GM11168 (cell line): ENCODE results near the gene EIF3L.

Experiments
- in situ Hi-C: fragments of 300-500 bp; cut with MboI; formaldehyde crosslinking; loops from one replicate; pipeline ENCODE4 v1.12.0; 2022; ENCODE audit warnings: low sequenced_read_pairs; ENCODE audit not compliant: unreplicated experiment

EIF3L gene

DNA sequence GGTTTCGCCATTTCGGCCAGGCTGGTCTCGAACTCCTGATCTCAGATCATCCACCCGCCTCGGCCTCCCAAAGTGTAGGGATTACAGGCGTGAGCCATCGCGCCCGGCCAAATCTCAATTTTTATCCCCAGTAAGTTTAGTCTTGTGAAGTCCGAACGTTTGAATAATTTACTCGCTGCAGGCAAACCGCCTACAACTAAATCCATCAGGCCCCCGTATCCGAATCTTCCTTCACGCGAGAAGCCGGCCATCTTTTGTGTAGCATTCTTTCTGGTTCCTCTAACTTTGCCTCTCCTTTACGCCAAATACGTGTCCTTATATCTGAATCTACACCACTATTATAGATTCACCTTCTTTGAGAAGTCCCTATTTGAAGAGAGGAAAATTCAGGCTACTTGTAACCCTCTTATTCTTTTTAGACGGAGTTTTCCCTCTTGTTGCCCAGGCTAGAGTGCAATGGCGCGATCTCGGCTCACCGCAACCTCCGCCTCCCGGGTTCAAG lies 581 bp upstream of the EIF3L start:
- in situ Hi-C loops, result no loop called here

DNA sequence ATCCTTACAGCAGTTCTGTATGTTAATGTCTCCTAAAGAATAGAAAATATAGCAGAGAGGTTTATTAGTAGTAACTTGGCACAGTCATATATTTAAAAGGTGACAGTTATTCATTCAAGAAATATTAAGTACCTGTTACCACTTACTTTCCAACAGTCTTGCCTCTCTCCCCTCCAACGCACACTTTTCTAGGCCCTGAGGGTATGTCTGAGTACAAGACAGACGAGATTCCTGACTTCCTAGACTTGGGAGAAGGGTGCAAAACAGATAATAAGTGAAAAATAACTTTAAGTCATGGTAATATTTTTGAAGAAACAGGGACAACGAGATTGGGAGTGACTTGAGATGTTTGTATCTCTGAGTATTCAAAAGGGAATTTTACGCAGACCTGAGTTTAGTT lies 1.6 kb downstream of the EIF3L start:
- in situ Hi-C loops, result no loop called here

DNA sequence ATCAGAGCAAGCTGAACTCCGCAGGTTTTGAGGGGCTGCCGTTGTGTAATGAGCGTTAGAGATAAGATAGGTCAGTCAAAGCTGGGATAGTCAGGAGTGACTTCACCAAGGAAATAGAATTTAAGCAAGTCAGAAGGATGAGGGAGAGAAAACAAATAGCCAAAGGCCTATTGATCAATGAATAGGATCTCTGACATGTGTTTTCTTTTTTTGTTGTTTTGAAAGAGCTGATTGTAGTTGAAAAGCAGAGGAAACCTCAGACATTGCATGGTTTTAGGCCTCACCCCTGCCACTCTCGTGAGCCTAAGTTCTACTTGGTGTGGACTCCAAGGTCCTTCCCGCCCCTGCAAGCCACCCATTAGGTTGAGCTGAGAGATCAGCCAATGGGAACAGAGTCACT lies 3.2 kb downstream of the EIF3L start:
- in situ Hi-C loops, result no loop called here

DNA sequence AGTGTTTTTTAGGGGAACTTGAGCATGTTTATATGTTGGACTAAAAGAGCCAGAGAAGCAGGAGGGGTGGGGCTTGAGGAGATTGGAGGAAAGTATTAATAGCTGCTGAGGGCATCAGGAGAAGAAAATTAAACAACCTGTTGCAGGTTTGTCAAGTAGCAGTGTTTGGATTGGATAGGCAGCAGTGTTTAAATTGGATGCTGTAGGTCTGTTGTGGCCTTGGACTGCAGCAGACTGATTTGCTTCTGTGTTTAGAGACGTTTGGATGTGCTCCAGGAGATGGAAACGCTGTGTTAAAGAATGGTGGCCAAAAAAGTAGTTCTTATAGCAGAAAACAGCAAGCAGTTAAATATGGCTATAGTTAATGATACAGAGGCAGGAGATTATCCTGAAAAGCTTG lies 5.7 kb downstream of the EIF3L start:
- in situ Hi-C loops, result no loop called here

DNA sequence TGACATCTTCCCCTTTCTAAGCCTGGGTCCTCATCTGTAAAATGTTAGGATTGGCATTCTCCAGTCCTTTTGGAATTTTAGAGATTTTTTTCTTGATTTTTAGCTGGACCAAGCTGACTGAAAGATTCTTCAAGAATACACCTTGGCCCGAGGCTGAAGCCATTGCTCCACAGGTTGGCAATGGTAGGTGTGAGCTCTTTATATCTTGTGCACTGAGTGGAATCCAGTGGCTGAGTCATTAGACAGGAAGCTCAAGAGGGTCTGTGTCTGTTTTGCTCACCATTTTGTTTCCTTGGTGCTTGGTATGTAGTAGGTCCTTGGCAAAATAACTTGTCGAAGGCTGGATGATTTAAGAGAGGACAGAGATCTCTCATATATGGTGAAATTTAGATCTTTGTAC lies 6.2 kb downstream of the EIF3L start:
- in situ Hi-C loops, result no loop called here

DNA sequence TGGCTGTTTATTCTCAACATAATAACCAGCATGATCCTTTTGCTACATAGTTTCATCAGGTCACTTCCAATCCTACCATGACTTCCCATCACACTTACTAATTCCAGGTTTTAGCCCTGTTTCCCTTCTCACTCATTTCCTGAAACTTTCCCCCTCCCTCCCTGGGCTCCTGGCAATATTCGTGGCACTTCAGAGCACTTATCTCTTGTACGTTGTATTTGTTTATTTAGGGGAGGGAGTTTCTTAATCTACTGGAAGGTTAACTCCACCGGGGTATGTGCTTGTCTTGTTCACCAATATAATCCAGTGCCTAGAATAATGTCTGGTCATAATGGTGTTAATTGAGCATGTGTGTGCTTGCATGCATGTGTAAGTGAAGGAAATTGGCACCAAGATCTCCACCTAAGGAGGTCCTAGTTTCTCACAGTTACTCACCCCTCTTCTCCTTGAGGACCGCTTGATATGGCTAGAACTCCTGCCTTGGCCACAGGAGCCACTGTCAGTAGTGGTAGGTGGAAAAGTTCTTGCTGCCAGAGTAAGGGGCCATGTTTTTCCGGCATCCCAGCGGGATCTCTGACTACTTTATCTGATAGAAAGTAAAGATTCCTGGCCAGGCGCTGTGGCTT lies 11.7 kb downstream of the EIF3L start:
- in situ Hi-C loops, result no loop called here

DNA sequence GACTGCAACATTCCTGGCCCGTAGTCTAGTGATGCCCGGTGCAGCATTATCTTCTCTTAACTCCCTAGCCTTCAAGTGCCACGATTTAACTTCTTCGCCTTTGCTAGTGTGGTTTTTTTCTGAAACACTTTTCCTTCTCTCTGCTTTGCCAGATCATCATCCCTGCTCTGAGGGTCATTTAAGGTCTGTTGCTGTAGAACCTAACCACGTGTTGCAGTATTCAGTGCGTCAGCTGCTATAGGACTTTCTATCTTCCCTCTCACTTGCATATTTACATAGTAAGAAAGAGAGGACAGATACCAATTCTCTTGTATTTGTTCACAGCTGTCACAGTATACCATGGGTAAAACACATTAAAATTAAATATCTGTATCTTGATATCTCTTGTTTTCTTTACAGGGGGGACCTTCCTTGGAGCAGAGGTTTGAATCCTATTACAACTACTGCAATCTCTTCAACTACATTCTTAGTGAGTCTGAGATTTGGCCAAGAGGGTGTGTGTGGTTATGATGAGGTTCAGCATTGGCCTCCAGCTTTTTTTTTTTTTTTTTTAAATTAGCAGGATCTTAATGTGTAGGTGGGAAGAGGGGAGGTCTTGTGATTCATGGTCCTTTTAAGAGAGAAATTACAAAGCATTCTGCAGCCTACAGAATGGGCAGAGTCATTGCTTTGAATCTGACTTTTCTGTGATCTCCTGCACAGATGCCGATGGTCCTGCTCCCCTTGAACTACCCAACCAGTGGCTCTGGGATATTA lies 13.5 kb downstream of the EIF3L start:
- in situ Hi-C loops, result no loop called here

DNA sequence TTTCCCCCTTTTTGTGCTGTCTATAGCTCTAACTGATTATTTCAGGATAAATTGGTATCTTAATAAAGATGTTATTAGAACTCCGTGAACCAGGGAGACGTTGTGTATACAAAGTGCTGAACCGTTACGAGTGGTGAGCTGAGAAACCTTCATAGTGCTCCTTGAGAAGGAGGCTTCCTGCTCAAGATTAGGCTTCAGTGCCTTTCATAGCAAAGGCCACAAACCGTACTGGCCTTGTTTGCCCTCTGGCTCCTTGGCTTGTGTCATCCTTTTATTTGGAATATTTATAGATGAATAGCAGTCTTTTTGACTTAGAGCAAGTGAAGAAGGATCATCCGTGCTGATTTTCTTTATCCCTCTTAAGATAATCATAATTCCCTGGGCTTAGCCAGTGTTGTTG lies 16.3 kb downstream of the EIF3L start:
- in situ Hi-C loops, result no loop called here

DNA sequence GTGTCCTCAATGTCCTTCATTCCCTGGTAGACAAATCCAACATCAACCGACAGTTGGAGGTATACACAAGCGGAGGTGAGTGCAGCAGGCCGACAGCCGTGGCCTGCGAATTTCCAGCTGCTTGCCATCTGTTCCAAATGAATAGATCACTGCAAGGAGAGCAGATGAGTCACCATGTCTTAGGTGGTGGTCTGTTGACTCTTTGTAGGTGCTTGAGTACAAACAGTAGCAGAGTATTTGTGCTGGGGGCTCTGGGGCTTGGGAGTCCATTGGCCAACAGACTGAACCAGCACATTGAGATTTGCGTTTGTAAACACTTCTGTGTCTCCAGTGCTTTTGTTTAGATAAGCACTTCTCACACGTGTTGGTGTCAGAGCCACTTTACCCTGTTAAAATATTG lies 21.1 kb downstream of the EIF3L start:
- in situ Hi-C loops, result no loop called here

DNA sequence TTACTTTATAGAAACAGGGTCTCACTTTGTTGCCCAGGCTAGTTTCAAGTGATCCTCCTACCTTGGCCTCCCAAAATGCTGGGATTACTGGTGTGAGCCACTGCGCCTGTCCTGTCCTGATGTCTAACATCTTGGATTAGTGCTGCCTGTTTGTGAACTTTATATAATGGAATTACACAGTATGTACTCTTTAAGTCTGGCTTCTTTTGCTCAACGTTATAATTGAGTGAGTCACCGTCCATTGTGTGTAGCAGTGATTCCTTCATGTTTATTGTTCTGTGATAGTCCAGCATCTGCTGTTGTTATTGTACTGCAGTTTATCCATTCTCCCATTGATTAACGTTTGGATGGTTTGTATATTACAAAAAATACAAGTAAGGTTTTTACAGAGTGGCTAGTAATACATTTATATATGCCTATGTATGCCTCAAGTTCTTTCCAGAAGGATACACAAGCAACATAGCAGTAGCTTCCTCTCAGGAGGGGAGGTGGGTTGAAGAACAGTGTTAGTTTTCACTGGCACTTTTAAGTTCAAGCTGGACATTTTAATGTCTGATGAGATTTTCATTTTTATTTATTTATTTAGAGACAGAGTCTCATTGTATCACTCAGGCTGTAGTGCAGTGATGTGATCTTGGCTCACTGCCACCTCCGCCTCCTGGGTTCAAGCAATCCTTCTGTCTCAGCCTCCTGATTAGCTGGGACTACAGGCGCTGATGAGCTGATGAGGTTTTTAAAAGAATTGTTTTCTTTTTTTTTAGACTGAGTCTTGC lies 31.6 kb downstream of the EIF3L start:
- in situ Hi-C loops, result no loop called here

DNA sequence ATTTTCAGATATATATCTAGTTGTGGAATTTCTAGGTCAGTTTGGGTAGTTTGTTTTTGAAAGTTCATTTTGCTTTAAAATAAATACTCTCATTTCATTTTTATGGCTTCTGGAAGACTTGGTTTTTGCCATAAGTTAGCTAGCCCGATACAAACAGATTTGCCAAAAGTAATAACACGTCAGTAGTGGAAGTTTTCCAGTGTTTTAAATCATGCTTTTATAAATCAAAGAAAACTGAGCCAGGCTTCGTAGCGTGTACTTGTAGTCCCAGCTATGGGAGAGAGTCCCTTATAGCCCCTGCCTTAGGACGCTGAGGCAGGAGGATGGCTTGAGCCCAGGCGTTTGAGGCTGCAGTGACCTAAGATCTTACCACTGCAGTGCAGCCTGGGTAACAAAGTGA lies 35.2 kb downstream of the EIF3L start:
- in situ Hi-C loops, result no loop called here

DNA sequence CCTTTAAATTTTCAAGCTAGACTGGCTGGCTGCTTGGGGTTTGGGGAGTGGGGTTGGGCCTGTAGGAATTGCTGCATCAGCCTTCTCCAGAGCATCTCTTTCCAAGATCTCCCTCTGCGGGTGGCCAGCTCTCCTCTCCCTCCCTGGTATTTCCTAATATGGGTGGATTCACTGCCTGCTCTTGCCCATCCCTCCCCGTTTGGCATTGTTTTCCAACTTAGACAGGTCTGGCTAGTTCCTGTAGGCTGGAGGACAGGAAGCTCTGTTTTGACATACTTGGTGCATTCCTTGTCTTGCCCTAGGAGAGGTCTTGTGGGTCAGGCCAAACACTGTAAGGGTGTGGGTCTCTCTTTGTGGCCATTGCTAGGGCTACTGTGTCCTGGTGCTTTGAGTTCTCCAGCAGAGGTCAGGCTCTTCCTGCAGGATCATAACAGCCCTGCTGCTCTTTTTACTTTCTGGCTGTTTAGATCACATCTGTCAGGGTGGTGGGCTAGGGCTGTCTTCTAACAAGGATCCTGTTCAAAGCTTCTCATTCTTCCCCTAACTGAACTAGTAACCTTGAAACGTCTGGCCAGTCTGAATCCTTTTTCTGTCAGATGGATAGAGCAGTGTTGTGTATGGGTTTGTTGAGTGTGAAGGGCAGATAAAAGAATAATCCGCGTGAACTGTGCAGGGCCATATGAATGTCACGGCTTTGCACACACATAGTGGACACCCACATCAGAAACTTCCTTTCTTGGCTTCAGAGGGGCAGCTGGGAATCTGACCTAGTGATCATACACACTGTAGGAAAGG lies 38.6 kb downstream of the EIF3L start:
- in situ Hi-C loops, result no loop called here

DNA sequence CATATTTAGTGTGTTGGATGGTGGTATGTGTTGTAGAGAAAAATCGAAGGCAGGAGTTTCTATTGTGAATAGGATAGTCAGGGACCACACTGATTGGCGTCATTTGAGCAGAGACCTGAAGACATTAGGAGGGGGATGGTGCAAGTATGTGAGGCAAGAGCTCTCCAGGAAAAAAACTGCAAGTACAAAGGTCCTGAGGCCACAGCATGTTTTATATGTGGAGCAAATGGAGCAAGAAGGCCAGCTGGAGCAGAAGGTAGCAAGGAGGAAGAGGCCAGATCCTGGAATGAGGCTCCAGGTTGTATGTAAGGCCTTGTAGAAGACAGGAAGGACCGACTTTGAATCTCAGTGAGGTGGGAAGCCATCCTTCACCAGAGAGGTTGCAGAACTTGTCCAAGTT lies 42.7 kb downstream of the EIF3L start:
- in situ Hi-C loops, result no loop called here

DNA sequence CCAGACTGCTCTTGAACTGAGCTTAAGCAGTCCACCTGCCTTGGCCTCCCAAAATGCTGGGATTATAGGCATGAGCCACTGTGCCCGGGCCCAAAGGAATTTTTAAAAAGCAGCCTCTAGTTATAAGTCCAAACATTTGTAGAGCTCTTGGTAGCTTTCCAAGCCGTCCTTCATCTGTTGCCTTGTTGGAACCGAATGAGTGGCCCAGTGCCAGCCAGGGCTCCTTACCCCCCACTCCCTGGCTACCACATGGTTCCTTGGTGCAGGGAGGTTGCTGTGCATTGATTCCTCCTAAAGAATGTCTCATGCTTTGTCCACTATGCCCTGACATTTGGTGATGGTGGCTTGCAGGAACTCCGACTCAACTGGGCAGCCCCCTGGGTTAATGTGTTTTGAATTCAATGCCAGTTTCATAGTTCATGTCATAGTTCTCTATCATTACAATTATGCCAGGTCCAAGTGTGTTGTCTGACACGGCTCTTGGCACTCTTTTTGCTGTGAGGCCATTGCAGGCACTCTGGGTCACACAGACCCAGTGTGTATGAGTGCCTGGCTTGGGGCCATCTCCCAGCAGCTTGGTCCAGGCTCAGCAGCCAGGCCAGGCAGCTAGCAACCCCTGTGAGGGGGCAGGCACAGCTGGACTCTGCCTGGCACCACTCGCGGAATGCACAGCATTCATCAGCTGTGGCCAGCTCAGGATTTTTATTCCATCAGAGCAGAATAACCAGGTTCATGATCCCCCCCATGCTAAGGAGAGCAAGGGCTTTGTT lies 43.5 kb downstream of the EIF3L start:
- in situ Hi-C loops, result no loop called here

DNA sequence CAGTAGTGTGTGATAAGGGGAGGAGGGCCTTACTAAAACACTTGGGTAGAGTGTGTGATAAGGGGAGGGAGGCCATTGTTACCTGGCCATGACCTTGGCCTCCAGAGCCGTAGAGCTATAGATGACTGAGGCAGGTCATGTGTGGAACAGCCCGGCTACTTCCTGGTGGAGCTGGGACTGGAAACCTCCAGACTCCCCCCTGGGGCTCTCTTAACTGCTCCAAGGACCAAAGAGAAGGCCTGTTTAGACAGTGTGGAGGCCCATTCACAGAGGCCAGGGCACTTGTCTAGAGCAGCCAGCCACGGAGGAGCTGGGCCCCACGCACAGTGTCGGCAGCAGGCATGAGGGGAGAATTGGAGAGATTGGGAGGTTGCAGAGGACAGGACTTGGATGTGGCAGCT lies 44.4 kb downstream of the EIF3L start:
- in situ Hi-C loops, result no loop called here

DNA sequence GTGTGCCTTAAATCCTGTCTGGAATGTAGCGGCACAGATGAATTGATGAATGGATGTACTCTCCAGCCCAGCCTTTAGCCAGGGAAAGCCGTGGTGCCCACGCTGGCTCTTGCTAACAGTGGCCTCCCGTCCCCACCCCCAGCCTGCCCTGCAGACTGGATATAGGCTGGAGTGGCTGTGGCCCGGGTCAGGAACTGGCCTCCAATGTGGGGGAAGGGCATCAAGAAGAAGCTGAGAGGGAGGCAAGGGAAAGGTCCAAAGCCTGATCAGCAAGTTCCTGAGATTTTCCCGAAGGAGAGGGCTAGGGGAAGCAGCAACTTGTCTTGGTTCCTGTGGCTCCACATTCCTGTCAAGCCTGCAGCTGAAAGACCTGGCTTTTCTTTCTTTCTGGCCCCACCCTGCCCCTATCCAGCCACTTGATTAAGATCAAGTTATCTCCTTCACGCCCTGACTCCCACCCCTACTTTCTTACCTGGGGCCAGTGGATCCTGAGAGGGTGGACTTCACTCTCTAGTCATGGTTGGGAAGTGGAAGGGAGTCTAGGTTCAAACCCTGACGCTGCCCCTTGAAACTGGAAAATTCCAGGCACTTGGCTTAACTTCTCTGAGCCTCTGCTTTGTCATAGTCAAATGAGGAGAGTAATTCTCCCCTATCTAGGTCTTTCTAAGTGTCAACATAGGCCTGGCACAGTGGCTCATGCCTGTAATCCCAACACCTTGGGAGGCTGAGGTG lies 45.9 kb downstream of the EIF3L start:
- in situ Hi-C loops, result no loop called here

DNA sequence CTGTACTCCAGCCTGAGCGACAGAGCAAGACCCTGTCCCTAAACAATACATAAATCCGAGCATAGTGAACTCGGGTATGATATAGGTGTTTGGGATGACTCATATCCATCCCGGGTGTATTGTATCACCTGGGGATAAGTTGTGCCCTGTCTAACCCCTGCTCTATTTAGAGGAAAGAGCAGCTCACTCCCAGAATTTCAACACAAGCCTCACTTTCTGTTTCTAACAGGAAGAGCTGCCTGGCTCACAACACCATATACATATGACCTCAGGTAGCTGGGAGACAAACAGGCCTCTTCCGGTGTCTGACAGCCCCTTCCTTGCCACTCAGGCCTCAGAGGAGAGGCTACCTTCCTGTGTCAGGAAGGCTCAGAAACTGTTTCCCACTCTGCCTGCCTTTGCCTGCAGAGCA lies 47.0 kb downstream of the EIF3L start:
- in situ Hi-C loops, result no loop called here

DNA sequence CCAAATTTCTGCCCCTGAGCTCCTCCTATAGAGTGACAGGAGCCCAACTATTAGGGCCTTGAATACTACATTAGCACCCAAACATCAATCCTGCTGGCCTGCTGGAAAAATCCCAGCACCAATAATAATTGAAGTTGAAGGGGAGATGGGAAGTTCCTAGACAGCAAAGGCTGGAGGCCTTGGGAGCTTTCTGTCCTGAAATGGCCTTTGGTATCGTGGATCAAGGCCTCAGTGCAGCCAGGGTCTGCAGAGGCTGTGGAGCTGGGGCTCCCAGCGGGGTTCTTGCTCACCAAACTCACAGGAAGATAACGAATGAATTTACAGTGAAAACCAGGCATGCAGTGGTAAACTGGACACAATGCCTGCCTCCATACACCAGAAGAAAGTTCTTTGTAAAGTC lies 47.7 kb downstream of the EIF3L start:
- in situ Hi-C loops, result no loop called here

DNA sequence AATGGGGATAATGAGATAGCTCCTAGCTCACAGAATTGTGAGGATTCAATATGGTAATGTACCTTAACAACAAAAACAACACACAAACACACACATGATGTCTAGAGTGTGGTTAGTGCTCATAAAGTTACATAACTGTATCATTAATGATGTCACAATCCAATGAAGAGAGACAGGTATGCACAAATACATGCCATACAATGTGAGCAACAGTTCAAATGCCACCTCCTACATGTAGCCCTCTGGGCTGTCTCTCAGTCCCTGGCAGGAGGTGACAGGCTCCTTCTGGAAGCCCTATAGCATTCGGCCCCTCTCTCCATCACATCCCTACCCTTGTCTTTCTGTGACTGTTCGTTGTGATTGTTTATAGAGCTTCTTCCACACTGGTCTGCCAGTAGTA lies 48.6 kb downstream of the EIF3L start:
- in situ Hi-C loops, result no loop called here
